HepG2 (cell line): Measurements from ENCODE around the gene NEU4. TPM values are rescaled to one million over a fixed set of nuclear protein-coding genes. Genes with fewer than 3 reads are reported as not detected.

ENCODE experiments used
- AHR ChIP-seq: IDR thresholded peaks from 2 replicates; pipeline ENCODE4 v1.6.1; 2018; ENCODE audit warnings: missing genetic modification reagents, missing compliant biosample characterization
- ASH2L ChIP-seq: fragments of 300-600, 200-600 bp; sonication (generic); IDR thresholded peaks from 2 replicates; pipeline ENCODE4 v1.7.0; 2017; ENCODE audit warnings: low read depth, mild to moderate bottlenecking, moderate library complexity, mixed read lengths, low read length; ENCODE audit not compliant: insufficient read length
- EED ChIP-seq: sonication (generic); formaldehyde crosslinking; IDR thresholded peaks from 2 replicates; pipeline ENCODE4 v1.5.0; 2020; ENCODE audit warnings: mild to moderate bottlenecking, missing genetic modification reagents
- HMG20B ChIP-seq: conservative IDR thresholded peaks from 2 replicates; pipeline ENCODE4 v1.6.1; 2016; ENCODE audit warnings: missing genetic modification reagents, missing compliant biosample characterization
- KDM1A ChIP-seq: IDR thresholded peaks from 2 replicates; pipeline ENCODE4 v1.6.1; 2016; ENCODE audit warnings: missing compliant biosample characterization
- KLF6 ChIP-seq: IDR thresholded peaks from 2 replicates; pipeline ENCODE4 v1.8.0; 2016; ENCODE audit warnings: missing biosample characterization, missing genetic modification reagents
- MBD4 ChIP-seq: IDR thresholded peaks from 2 replicates; pipeline ENCODE4 v1.6.1; 2012; ENCODE audit warnings: low read length, inconsistent platforms, borderline replicate concordance
- NR1H2 ChIP-seq: sonication (generic); formaldehyde crosslinking; IDR thresholded peaks from 2 replicates; pipeline ENCODE4 v1.8.1; 2022; ENCODE audit warnings: low read depth, missing genetic modification reagents, borderline replicate concordance
- ONECUT2 ChIP-seq: sonication (generic); formaldehyde crosslinking; IDR thresholded peaks from 2 replicates; pipeline ENCODE4 v1.4.0; 2020; ENCODE audit warnings: missing genetic modification reagents
- PITX1 ChIP-seq: sonication (generic); formaldehyde crosslinking; IDR thresholded peaks from 2 replicates; pipeline ENCODE4 v1.5.1; 2020; ENCODE audit warnings: mild to moderate bottlenecking, missing genetic modification reagents
- PRDM15 ChIP-seq: sonication (generic); formaldehyde crosslinking; IDR thresholded peaks from 2 replicates; pipeline ENCODE4 v1.4.0; 2020; ENCODE audit warnings: missing genetic modification reagents
- RARG ChIP-seq: sonication (generic); formaldehyde crosslinking; IDR thresholded peaks from 2 replicates; pipeline ENCODE4 v1.4.0; 2020; ENCODE audit warnings: low read depth, mild to moderate bottlenecking, missing genetic modification reagents
- RFXANK ChIP-seq: IDR thresholded peaks from 2 replicates; pipeline ENCODE4 v1.6.1; 2016
- SKI ChIP-seq: fragments of 450-650 bp; IDR thresholded peaks from one replicate; pipeline ENCODE4 v1.6.1; 2018; ENCODE audit warnings: mild to moderate bottlenecking; ENCODE audit not compliant: partially characterized antibody
- SPEN ChIP-seq: sonication (generic); formaldehyde crosslinking; IDR thresholded peaks from 2 replicates; pipeline ENCODE4 v1.5.1; 2020; ENCODE audit warnings: low read depth, mild to moderate bottlenecking, missing genetic modification reagents
- ZMYM3 ChIP-seq: sonication (generic); formaldehyde crosslinking; IDR thresholded peaks from 2 replicates; pipeline ENCODE4 v1.5.1; 2020; ENCODE audit warnings: mild to moderate bottlenecking, missing genetic modification reagents
- ZNF234 ChIP-seq: sonication (generic); formaldehyde crosslinking; conservative IDR thresholded peaks from 2 replicates; pipeline ENCODE4 v1.5.1; 2020; ENCODE audit warnings: mild to moderate bottlenecking, missing genetic modification reagents
- ZNF503 ChIP-seq: sonication (generic); formaldehyde crosslinking; IDR thresholded peaks from 2 replicates; pipeline ENCODE4 v1.4.0; 2020; ENCODE audit warnings: missing genetic modification reagents
- ZNF513 ChIP-seq: sonication (generic); formaldehyde crosslinking; conservative IDR thresholded peaks from 2 replicates; pipeline ENCODE4 v1.5.0; 2020; ENCODE audit warnings: missing genetic modification reagents
- ZNF530 ChIP-seq: sonication (generic); formaldehyde crosslinking; IDR thresholded peaks from 2 replicates; pipeline ENCODE4 v1.5.0; 2020; ENCODE audit warnings: low read depth, mild to moderate bottlenecking, missing genetic modification reagents
- ZNF546 ChIP-seq: sonication (generic); formaldehyde crosslinking; conservative IDR thresholded peaks from 2 replicates; pipeline ENCODE4 v1.8.1; 2023; ENCODE audit warnings: mild to moderate bottlenecking, missing genetic modification reagents
- ZNF598 ChIP-seq: sonication (generic); formaldehyde crosslinking; IDR thresholded peaks from 2 replicates; pipeline ENCODE4 v1.5.1; 2020; ENCODE audit warnings: mild to moderate bottlenecking, missing genetic modification reagents, borderline replicate concordance
- ZXDC ChIP-seq: sonication (generic); formaldehyde crosslinking; IDR thresholded peaks from 2 replicates; pipeline ENCODE4 v1.5.0; 2020; ENCODE audit warnings: mild to moderate bottlenecking, missing genetic modification reagents
- polyA plus RNA-seq, 8 experiments: library from polyadenylated mRNA; depleted of rRNA in 3 of 8; stranded (reverse) in 7 of 8; unstranded in 1 of 8; fragments of >200 nt; fragmentation: Illumina TruSeq in 4 of 8; extraction: Trizol in 4 of 8; gene quantifications; 2 replicates each; pipeline versions ENCODE4 v1.2.1 to v1.2.3, GENCODE V29; 2011 to 2016; ENCODE audit warnings: low read depth in 4 of 8, missing spikeins in 1 of 8, mixed read lengths in 1 of 8; ENCODE audit not compliant: insufficient read depth in 1 of 8
- total RNA-seq, 5 experiments: library from RNA; depleted of rRNA; stranded (reverse); fragments of >200 nt; fragmentation: Illumina TruSeq; extraction: Trizol; gene quantifications; 2 replicates each; pipeline ENCODE4 v1.2.3, GENCODE V29; 2016; ENCODE audit warnings: low read depth in 1 of 5

Gene NEU4
- total and polyA plus RNA-seq, 2 of the 13 experiments (the other 11 are each of a cell fraction or from before 2014, with no cell fraction given), result 53.5 to 107 TPM

GRCh38 chr2:241770936-241771285 is 38.1 kb upstream of the NEU4 start (continued):
- TF ChIP-seq SKI (no peak), ASH2L (peak; percentile 64), EED (CRISPR knock-in tag) (no peak; the same call in 1 of the 2 replicates), ONECUT2 (no peak), ZNF546 (CRISPR knock-in tag) (no peak), HMG20B (CRISPR knock-in tag) (no peak), AHR (CRISPR knock-in tag) (no peak), KDM1A (CRISPR knock-in tag) (no peak), ZNF513 (no peak), RFXANK (CRISPR knock-in tag) (no peak), MBD4 (no peak), PRDM15 (CRISPR knock-in tag) (0 out of 2 replicates have a peak, but pooled peaks have one; percentile 3), ZXDC (CRISPR knock-in tag) (0 out of 2 replicates have a peak, but pooled peaks have one; percentile 61), RARG (peak; percentile 78; the same call in 1 of the 2 replicates), ZNF503 (CRISPR knock-in tag) (0 out of 2 replicates have a peak, but pooled peaks have one; percentile 19), KLF6 (CRISPR knock-in tag) (no peak; the same call in 1 of the 2 replicates), ZNF530 (CRISPR knock-in tag) (no peak; the same call in 1 of the 2 replicates), ZMYM3 (CRISPR knock-in tag) (no peak), ZNF598 (CRISPR knock-in tag) (no peak), ZNF234 (peak; percentile 70; the same call in 1 of the 2 replicates), PITX1 (no peak), SPEN (CRISPR knock-in tag) (no peak), NR1H2 (CRISPR knock-in tag) (no peak)
